Activated T-cell treated with anti-CD3 and anti-CD28 coated beads, Interleukin-2, amount 50 U/mL, for 24 hours (primary cell): ENCODE results near the gene SPATC1L.
"Not testable (repeated sequence)": the region's sequence is repeated elsewhere in the genome, so short reads cannot be mapped to it uniquely, and the experiment has no call there.

Experiments
- DNase-seq: peaks from one replicate; pipeline ENCODE4 v3.0.0-alpha.2; 2020
- H3K27ac Mint-ChIP-seq: 2 replicates; pipeline ENCODE4 v1.8.0; 2020; ENCODE audit warnings: mild to moderate bottlenecking, mixed read lengths
- H3K27me3 Mint-ChIP-seq: 2 replicates; pipeline ENCODE4 v1.8.0; 2020; ENCODE audit warnings: mixed read lengths
- H3K36me3 Mint-ChIP-seq: 2 replicates; pipeline ENCODE4 v1.8.0; 2020; ENCODE audit warnings: low read depth, mixed read lengths
- H3K4me1 Mint-ChIP-seq: 2 replicates; pipeline ENCODE4 v1.8.0; 2020; ENCODE audit warnings: low read depth, mixed read lengths
- H3K4me3 Mint-ChIP-seq: 2 replicates; pipeline ENCODE4 v1.8.0; 2020; ENCODE audit warnings: mild to moderate bottlenecking, moderate library complexity, mixed read lengths
- H3K9me3 Mint-ChIP-seq: 2 replicates; pipeline ENCODE4 v1.8.0; 2020; ENCODE audit warnings: mixed read lengths

Gene SPATC1L

DNA sequence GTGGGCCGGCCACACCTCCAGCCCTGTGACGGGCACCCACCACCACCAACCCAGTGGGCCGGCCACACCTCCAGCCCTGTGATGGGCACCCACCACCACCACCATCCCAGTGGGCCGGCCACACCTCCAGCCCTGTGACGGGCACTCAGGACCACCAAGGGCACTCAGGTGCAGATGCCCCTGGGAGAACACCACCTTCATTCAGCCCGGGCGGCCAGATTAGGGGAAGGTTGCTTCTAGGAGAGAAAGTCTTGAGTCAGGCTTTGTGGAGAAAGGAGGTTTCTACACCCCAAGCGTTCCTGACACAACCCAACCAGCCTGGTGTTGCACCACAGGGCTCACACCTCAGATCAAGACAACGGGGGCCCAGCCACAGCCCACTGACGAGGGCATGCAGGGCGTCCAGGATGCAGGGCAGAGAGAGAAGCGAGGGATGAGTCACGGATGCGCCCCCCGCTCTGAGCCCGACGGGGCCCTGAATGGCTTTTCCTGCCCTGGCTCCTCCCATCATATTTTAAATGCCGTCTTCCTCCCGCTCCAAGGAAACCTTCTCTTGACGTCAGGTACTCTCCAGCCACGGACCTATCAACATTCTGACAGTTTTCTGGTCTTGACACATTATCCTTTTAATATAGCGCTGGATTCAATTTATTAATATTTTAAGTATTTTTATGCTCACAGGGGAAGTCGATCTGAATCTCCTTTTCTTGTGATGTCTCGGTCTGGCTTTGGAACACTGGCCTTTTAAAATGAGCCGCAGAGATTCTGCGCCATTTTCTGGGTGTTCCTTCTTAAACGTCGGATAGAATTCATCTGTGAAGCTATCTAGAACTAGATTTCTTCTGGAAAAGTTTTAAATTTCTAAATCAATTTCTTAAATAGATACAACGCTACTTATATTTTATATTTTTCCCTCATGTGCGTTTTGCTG, 631 bp upstream of the SPATC1L start:
- H3K9me3 Mint-ChIP-seq = no peaks in the 10 kb centered on the region
- no peaks in the 10 kb centered on the region for H3K27me3 Mint-ChIP-seq
- peak; percentile 82 for DNase-seq
- peaks cover 8% of the 10 kb centered on the region for H3K36me3 Mint-ChIP-seq
- H3K4me3 Mint-ChIP-seq = peak overlapping the region; percentile 81
- H3K27ac Mint-ChIP-seq = peak overlapping the region; percentile 90
- H3K4me1 Mint-ChIP-seq = peaks cover 13% of the 10 kb centered on the region

DNA sequence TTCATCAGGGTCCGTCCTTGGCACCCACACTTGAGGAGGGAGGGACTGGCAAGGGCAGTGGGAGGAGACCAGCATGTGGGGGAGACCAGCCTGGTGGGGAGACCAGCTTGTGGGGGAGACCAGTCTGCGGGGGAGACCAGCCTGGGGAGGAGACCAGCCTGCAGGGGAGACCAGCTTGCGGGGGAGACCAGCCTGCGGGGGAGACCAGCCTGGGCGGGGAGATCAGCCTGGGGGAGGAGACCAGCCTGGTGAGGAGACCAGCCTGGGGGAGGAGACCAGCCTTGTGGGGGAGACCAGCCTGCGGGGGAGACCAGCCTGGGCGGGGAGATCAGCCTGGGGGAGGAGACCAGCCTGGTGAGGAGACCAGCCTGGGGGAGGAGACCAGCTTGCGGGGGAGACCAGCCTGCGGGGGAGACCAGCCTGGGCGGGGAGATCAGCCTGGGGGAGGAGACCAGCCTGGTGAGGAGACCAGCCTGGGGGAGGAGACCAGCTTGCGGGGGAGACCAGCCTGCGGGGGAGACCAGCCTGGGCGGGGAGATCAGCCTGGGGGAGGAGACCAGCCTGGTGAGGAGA, 836 bp downstream of the SPATC1L start:
- H3K4me1 Mint-ChIP-seq = peaks cover 13% of the 10 kb centered on the region
- not testable (repeated sequence) for H3K27me3 Mint-ChIP-seq

DNA sequence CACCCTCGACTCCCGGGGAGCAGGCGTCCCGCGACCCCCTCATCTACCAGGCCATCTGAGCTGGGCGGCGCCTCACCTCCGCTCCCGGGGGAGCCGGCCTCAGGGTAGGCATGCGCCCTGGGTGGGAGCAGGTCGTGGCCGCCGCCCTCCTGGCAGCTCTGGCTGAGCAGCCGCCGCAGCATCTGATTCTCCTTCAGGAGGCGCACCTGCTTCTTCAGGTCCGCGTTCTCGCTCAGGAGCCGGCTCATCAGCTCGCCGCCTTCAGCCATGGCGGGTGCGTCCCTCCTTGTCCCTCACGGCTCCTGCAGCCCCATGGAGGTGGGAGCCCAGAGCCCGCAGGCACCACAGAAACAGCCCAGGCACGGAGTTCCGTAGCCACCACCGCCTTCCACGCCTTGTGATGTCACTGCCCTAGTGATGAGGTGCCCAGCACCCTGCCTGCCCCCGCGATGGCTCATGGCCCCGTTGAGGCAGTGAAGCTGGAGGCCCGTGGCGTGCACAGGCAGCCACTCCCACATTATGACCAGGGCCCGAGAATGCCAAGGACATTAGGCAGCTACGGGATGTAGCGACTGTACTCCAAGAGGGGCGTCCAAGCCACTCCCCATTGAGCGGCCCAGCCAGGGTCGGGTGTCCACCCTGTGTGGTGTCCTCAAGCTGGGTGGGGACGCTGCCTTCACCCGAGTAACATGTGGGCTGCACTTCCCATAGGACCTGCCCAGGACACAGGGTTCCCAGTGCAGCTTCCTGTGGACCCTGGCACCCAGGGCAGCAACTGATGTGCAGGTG, 1.5 kb downstream of the SPATC1L start:
- peaks cover 3% of the 10 kb centered on the region for H3K36me3 Mint-ChIP-seq
- H3K4me3 Mint-ChIP-seq = peak overlapping the region; percentile 66
- DNase-seq = no peak
- peaks cover 11% of the 10 kb centered on the region for H3K4me1 Mint-ChIP-seq
- H3K27me3 Mint-ChIP-seq = no peaks in the 10 kb centered on the region
- no peak overlapping the region for H3K27ac Mint-ChIP-seq
- H3K9me3 Mint-ChIP-seq = peaks cover under 1% of the 10 kb centered on the region

More for the DNA sequence above, 836 bp downstream of the SPATC1L start:
- not testable (repeated sequence) for DNase-seq, H3K27ac Mint-ChIP-seq, H3K36me3 Mint-ChIP-seq, H3K9me3 Mint-ChIP-seq
- H3K4me3 Mint-ChIP-seq = peak overlapping the region; percentile 83

DNA sequence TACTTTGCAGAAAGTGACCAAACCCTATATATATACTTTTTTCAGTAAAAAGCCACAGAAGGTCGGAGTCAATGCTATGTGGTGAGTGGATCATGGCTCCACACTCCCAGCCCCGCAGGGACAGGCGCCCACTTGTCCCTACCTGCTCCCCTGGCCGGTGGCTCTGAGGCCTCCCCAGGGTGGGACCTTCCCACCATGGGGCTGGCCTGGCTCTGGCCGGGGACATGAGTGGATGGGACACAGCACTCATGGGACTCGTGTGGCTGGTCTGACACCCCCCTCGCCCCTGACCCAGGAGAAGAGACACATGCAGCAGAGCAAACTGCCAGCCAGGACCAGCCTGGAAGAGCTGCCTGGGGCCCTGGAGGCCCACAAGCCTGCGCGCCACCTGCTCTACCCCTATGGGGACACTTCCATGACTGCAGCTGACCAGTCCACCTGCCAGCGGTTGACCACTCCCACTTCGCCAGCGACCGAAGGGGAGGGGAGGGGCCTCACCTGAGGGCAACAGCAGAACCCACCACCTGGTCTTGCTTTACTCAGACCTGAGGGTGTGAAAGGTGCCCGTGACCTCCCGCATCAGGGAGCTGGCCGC, 2.2 kb downstream of the SPATC1L start:
- Mint-ChIP-seq H3K9me3 (peaks cover 3% of the 10 kb centered on the region), H3K27ac (no peak overlapping the region), H3K4me3 (no peak overlapping the region)

DNA sequence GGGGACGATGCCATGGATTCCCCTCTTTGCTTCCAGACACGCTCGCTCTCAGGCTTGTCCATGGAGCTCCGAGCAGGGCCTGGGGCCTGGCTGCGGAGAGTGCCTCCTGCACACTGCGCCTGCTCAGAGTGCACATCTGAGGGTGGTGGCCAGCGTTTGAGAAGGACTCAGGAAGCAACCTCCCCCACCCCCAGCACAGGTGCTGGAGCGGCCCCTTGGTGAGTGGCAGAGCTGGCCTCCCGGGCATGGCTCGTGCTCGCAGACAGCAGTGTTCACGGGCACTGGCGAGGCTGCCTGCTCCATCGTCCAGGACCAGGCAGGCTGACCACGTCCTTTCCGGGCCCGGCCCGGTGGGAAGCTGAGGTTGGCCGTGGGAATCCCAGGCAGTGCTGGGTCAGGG, 2.8 kb downstream of the SPATC1L start:
- H3K4me3 Mint-ChIP-seq = no peak overlapping the region
- H3K4me1 Mint-ChIP-seq = peaks cover 11% of the 10 kb centered on the region
- DNase-seq = no peak
- no peaks in the 10 kb centered on the region for H3K27me3 Mint-ChIP-seq
- H3K36me3 Mint-ChIP-seq = peaks cover 3% of the 10 kb centered on the region
- H3K9me3 Mint-ChIP-seq = peaks cover 3% of the 10 kb centered on the region
- no peak overlapping the region for H3K27ac Mint-ChIP-seq

More for the DNA sequence above, 2.2 kb downstream of the SPATC1L start:
- Mint-ChIP-seq H3K27me3 (no peaks in the 10 kb centered on the region), H3K4me1 (peaks cover 11% of the 10 kb centered on the region), H3K36me3 (peaks cover 3% of the 10 kb centered on the region)
- no peak for DNase-seq

DNA sequence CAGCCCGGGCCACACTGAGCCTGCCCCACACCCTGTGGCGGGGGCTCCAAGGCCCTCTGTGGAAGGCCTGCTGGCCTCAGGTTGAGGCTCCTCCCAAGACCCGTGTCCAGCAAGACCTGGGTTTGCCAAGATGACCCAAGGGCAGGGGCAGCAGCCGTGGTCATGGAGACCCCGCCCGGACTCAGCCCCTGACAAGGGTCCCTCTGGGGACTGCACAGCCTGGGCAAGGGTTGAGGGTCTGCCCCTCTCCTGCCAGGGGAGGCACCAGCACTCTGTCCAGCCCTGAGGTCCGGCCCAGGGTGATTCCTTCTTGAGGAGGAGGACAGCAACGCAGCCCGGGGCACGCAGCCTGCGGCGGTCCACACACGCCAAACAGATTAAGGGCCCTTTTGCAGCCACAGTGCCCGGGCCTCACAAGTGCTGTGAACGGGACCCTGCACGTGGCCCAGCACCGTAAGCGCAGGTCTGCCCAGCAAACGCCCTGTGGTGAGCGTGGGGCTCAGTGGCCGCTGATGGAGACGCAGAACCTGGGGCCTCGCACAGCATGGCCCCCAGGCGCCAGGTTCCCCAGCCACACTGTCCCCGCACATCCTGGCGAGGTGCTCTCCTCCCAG, 3.4 kb downstream of the SPATC1L start:
- DNase-seq = peak; percentile 17

DNA sequence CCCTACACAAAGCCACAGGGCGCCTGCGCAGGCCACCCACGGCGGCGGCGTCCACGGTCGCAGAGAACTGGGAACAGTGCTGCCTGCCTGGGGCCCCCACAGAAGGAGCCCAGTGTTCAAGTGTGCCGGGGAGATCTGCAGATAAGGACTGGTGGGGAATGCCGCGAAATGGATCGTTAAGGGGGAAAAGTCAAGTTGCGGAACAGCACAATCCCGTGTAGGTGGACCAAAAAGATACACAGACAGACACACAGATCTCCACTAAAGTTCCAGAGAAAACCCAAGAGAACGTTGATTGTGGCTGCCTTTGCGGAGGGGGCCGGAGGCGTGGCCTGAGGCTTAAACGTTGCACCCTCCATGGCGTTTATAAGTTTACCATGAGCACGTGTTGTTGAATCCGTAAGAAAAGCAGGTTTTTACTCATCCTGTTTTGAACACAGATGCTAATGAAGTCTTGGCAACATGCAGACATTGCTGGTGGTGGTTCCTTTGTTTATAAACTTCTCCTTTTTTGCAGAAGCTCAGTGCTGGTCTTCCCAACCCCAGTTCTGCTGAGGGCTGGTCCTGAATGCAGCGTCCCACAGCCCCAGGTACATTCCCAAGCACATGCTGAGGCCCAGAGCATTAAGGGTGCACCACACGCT, 4.1 kb downstream of the SPATC1L start:
- Mint-ChIP-seq H3K27me3 (no peaks in the 10 kb centered on the region), H3K4me3 (no peak overlapping the region), H3K9me3 (peaks cover 14% of the 10 kb centered on the region), H3K4me1 (peaks cover 8% of the 10 kb centered on the region), H3K36me3 (peaks cover 3% of the 10 kb centered on the region), H3K27ac (no peak overlapping the region)
- DNase-seq = peak; percentile 17

More for the DNA sequence above, 3.4 kb downstream of the SPATC1L start:
- no peak overlapping the region for H3K27ac Mint-ChIP-seq
- peaks cover 11% of the 10 kb centered on the region for H3K4me1 Mint-ChIP-seq
- H3K9me3 Mint-ChIP-seq = peaks cover 8% of the 10 kb centered on the region
- H3K27me3 Mint-ChIP-seq = no peaks in the 10 kb centered on the region
- H3K4me3 Mint-ChIP-seq = no peak overlapping the region
- peaks cover 3% of the 10 kb centered on the region for H3K36me3 Mint-ChIP-seq

DNA sequence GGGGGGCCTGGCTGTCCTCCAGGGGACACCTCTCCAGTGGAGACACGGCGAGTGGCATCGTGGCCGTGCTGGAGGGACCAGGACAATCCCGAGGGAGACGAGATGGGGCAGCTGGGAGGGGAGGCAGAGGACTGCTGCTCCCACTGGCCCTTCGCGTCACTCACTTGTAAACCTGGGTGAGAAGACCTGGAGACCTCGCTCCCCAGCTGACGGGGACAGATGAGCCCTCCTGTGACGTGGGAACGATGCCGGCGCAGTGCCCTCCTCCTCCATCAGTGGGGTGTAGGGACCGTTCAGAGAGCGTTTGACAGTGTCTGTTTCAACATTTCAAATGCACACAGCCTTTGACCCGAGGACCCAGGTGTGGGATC, 4.6 kb downstream of the SPATC1L start:
- H3K9me3 Mint-ChIP-seq = peaks cover 18% of the 10 kb centered on the region
- no peak overlapping the region for H3K27ac Mint-ChIP-seq
- H3K36me3 Mint-ChIP-seq = peaks cover 3% of the 10 kb centered on the region

DNA sequence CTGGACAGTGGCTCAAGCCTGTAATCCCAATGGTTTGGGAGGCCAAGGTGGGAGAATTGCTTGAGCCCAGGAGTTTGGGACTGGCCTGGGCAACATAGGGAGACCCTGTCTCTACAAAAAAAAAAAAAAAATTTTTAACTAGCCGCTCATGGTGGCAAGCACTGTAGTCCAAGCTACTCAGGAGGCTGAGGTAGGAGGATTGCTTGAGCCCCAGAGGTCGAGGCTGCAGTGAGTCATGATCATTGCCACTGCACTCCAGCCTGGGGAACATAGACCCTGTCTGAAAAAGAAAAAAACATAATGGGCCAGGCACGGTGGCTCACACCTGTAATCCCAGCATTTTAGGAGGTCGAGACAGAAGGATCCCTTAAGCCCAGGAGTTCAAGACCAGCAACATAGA, 5.3 kb downstream of the SPATC1L start:
- peaks cover 23% of the 10 kb centered on the region for H3K9me3 Mint-ChIP-seq
- H3K27me3 Mint-ChIP-seq = no peaks in the 10 kb centered on the region
- DNase-seq = no peak
- H3K4me1 Mint-ChIP-seq = peaks cover 2% of the 10 kb centered on the region
- peaks cover 4% of the 10 kb centered on the region for H3K36me3 Mint-ChIP-seq
- no peak overlapping the region for H3K4me3 Mint-ChIP-seq
- H3K27ac Mint-ChIP-seq = no peak overlapping the region

More for the DNA sequence above, 4.6 kb downstream of the SPATC1L start:
- H3K27me3 Mint-ChIP-seq = no peaks in the 10 kb centered on the region
- DNase-seq = peak; percentile 20
- no peak overlapping the region for H3K4me3 Mint-ChIP-seq
- H3K4me1 Mint-ChIP-seq = peaks cover 4% of the 10 kb centered on the region

DNA sequence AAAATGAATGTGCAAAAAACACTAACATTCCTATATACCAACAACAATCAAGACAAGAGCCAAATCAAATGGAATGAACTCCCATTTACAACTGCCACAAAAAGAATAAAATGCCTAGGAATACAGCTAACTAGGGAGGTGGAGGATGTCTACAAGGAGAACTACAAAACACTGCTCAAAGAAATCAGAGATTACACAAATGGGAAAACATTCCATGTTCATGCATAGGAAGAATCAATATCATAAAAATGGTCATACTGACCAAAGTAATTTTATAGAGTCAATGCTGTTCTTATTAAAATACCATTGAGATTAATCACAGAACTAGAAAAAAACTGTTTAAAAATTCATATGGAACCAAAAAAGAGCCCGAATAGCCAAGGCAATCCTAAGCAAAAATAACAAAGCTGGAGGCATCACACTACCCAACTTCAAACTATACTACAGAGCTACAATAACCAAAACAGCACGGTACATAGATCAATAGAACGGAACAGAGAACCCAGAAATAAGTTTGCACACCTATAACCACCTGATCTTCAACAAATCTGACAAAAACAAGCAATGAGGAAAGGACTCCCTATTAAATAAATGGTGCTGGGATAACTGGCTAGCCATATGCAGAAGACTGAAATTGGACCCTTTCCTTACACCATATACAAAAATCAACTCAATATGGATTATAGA, 7.7 kb downstream of the SPATC1L start:
- H3K27ac Mint-ChIP-seq, H3K27me3 Mint-ChIP-seq, H3K36me3 Mint-ChIP-seq, DNase-seq, H3K4me1 Mint-ChIP-seq, H3K4me3 Mint-ChIP-seq: not testable (repeated sequence)
- peaks cover 23% of the 10 kb centered on the region for H3K9me3 Mint-ChIP-seq

DNA sequence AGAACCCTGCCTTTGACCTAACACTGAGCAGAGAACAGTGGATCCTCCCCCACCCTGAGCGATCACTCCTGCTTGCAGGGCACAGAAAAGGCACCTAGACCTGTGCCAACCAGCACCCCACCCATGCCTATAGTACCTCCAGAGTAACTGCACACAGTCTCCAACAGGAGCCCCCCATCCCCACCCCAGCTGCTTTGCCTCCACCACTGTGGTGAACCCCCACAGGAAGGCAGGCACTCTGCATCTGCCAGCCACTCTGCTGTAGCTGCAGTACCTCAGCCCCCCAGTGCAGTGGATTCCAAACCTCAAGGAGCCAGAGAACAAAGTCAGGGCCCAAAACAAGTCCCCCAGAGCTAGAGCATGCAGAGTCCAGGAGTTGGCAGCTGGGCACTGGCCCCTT, 10.7 kb downstream of the SPATC1L start:
- Mint-ChIP-seq H3K27me3 (no peaks in the 10 kb centered on the region), H3K27ac (no peak overlapping the region), H3K4me1 (peaks cover 6% of the 10 kb centered on the region), H3K4me3 (no peak overlapping the region), H3K36me3 (peaks cover 4% of the 10 kb centered on the region), H3K9me3 (peaks cover 23% of the 10 kb centered on the region)
- peak; percentile 3 for DNase-seq

DNA sequence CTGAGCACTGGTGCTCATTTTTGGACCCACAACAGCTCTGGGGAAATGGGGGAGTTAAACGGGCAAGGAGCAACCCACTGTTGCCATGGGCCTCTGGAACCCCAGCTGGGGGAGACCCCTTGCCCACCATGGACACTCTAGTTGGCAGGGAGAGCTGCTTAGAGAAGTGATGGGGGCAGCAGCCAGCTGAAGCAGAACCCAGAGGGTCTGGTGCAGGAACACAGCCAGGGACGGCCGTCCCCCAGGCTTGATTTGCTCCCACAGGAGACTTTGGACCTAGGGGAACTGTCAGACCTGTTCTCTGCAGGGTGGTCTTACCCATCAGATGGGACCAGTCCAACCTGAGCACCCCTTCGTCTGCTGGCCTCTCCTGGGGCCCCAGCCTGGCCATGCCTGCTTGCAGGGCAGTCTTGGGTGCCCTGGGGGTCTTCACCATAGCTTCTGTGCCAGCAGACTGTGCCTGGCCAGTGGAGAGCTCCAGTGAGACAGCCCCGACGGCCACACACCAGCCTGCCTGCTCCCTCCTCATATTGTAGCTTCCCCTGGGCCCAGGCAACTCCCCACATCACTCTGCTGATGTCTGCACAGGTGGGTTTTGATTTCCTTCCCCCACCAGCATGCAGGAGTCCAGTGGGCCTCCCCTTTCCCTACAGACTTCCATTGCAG, 11.3 kb downstream of the SPATC1L start:
- Mint-ChIP-seq H3K27ac (no peak overlapping the region), H3K27me3 (no peaks in the 10 kb centered on the region), H3K4me1 (peaks cover 6% of the 10 kb centered on the region), H3K9me3 (peaks cover 23% of the 10 kb centered on the region), H3K36me3 (peaks cover 4% of the 10 kb centered on the region), H3K4me3 (no peak overlapping the region)
- no peak for DNase-seq
